Measurements from ENCODE around the gene ITPKB. TPM values are rescaled to one million over a fixed set of nuclear protein-coding genes. Genes with fewer than 3 reads are reported as not detected.
A peak's percentile ranks its signal among the peaks of the same experiment; 100 is the strongest.

The ITPKB gene
- total and polyA plus RNA-seq, 7 donors = 1.4 to 80.9 (median 52.4) TPM

GRCh38 chr1:226672339-226672762, 66.7 kb downstream of the ITPKB start:
- Histone ChIP-seq H3K36me3 (no peaks in the 10 kb centered on the region), H3K27me3 (no peaks in the 10 kb centered on the region), H3K4me1 (peaks cover 0 to 83% (median 38%) of the 10 kb centered on the region in 4 donors), H3K9me3 (no peaks in the 10 kb centered on the region), H3K4me3 (no peak overlapping the region), H3K27ac (peak overlapping the region in 1 of 4 donors; percentile 90)
- TF ChIP-seq, protein P1, sequence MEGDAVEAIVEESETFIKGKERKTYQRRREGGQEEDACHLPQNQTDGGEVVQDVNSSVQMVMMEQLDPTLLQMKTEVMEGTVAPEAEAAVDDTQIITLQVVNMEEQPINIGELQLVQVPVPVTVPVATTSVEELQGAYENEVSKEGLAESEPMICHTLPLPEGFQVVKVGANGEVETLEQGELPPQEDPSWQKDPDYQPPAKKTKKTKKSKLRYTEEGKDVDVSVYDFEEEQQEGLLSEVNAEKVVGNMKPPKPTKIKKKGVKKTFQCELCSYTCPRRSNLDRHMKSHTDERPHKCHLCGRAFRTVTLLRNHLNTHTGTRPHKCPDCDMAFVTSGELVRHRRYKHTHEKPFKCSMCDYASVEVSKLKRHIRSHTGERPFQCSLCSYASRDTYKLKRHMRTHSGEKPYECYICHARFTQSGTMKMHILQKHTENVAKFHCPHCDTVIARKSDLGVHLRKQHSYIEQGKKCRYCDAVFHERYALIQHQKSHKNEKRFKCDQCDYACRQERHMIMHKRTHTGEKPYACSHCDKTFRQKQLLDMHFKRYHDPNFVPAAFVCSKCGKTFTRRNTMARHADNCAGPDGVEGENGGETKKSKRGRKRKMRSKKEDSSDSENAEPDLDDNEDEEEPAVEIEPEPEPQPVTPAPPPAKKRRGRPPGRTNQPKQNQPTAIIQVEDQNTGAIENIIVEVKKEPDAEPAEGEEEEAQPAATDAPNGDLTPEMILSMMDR (IDR thresholded peaks at IDR 0.05) = no peak
- TF ChIP-seq POLR2AphosphoS5 (IDR thresholded peaks at IDR 0.05) (no peak), POLR2A (IDR thresholded peaks at IDR 0.05) (no peak), EP300 (IDR thresholded peaks at IDR 0.05) (no peak)
- WGBS, 2 donors = 17 to 58% methylated on average over 4 of the region's 4 CpGs
- peak; percentile 46 for DNase-seq
- intact Hi-C loops (cut with DNase I) = no loop called here

- Histone ChIP-seq H3K36me3 (no peaks in the 10 kb centered on the region), H3K27ac (peak overlapping the region in 1 of 4 donors; percentile 90), H3K27me3 (no peaks in the 10 kb centered on the region), H3K4me3 (no peak overlapping the region), H3K4me1 (peaks cover 0 to 79% (median 33%) of the 10 kb centered on the region in 4 donors), H3K9me3 (no peaks in the 10 kb centered on the region)
- TF ChIP-seq POLR2AphosphoS5 (IDR thresholded peaks at IDR 0.05) = no peak
- TF ChIP-seq, protein P1 (IDR thresholded peaks at IDR 0.05) = no peak
- TF ChIP-seq EP300 (IDR thresholded peaks at IDR 0.05) = no peak
- TF ChIP-seq POLR2A (IDR thresholded peaks at IDR 0.05) = no peak
- no peak for DNase-seq
- 71 to 81% methylated on average over 5 of the region's 5 CpGs for WGBS, 2 donors
- intact Hi-C loops (cut with DNase I) = no loop called here
Observed at GRCh38 chr1:226671277-226671676, 67.8 kb downstream of the ITPKB start.

- 83 to 84% methylated on average over 7 of the region's 7 CpGs for WGBS, 2 donors
- Histone ChIP-seq H3K27ac (peak overlapping the region in 1 of 4 donors; percentile 90), H3K9me3 (no peaks in the 10 kb centered on the region), H3K36me3 (no peaks in the 10 kb centered on the region), H3K27me3 (no peaks in the 10 kb centered on the region), H3K4me3 (no peak overlapping the region), H3K4me1 (peaks cover 0 to 67% (median 27%) of the 10 kb centered on the region in 4 donors)
- no peak for TF ChIP-seq POLR2A (IDR thresholded peaks at IDR 0.05)
- no peak for TF ChIP-seq POLR2AphosphoS5 (IDR thresholded peaks at IDR 0.05)
- no peak for TF ChIP-seq EP300 (IDR thresholded peaks at IDR 0.05)
- TF ChIP-seq, protein P1 (IDR thresholded peaks at IDR 0.05) = no peak
- intact Hi-C loops (cut with DNase I) = no loop called here
- DNase-seq = peak; percentile 61
Observed at GRCh38 chr1:226670073-226670472, 69.0 kb downstream of the ITPKB start.

DNA sequence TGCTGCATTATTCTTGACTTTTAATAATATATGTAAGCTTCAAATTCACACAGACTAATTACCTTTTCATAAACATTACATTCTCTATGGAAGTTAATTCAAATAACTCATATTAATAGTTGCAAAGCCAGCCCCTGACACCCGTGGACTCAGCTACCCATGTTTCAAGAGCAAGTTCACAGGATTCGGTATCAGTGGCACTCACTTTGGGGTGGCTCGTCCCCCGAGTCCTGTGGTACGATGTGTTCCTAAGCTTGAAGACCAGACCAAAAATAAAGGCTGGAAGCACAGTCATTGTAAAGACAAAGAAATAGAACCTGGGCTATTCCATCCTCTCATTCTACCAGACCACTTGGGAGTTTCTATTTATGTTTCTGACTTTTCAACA, 70.9 kb downstream of the ITPKB start:
- peak; percentile 57 for DNase-seq
- 88 to 93% methylated on average over 5 of the region's 5 CpGs for WGBS, 2 donors

More for the DNA sequence above, 70.9 kb downstream of the ITPKB start:
- no peak for TF ChIP-seq POLR2A (IDR thresholded peaks at IDR 0.05)
- no peak for TF ChIP-seq POLR2AphosphoS5 (IDR thresholded peaks at IDR 0.05)
- TF ChIP-seq, protein P1 (IDR thresholded peaks at IDR 0.05) = no peak
- TF ChIP-seq EP300 (IDR thresholded peaks at IDR 0.05) = no peak
- Histone ChIP-seq H3K36me3 (no peaks in the 10 kb centered on the region), H3K4me3 (no peak overlapping the region), H3K4me1 (peaks cover 0 to 48% (median 18%) of the 10 kb centered on the region in 4 donors), H3K27me3 (no peaks in the 10 kb centered on the region), H3K9me3 (no peaks in the 10 kb centered on the region), H3K27ac (no peak overlapping the region)
- intact Hi-C loops (cut with DNase I) = no loop called here
